Endothelial cell (in vitro differentiated cells): ENCODE results near the gene PIGK. TPM values are rescaled to one million over a fixed set of nuclear protein-coding genes. Genes with fewer than 3 reads are reported as not detected.

Source experiments
- DNase-seq: peaks from one replicate; pipeline ENCODE4 v3.0.0; 2021; ENCODE audit warnings: low spot score
- H3K27ac Mint-ChIP-seq: one replicate; pipeline ENCODE4 v1.8.0; 2021; ENCODE audit warnings: mixed read lengths, inconsistent platforms; ENCODE audit not compliant: unreplicated experiment
- H3K27me3 Mint-ChIP-seq: one replicate; pipeline ENCODE4 v1.8.0; 2021; ENCODE audit warnings: mild to moderate bottlenecking, moderate library complexity, mixed read lengths, inconsistent platforms; ENCODE audit not compliant: unreplicated experiment
- H3K36me3 Mint-ChIP-seq: one replicate; pipeline ENCODE4 v1.8.0; 2021; ENCODE audit warnings: mild to moderate bottlenecking, low read depth, mixed read lengths, inconsistent platforms; ENCODE audit not compliant: unreplicated experiment
- H3K4me1 Mint-ChIP-seq: one replicate; pipeline ENCODE4 v1.8.0; 2021; ENCODE audit warnings: mild to moderate bottlenecking, mixed read lengths, inconsistent platforms; ENCODE audit not compliant: unreplicated experiment
- H3K4me3 Mint-ChIP-seq: one replicate; pipeline ENCODE4 v1.8.0; 2021; ENCODE audit warnings: mild to moderate bottlenecking, mixed read lengths, inconsistent platforms; ENCODE audit not compliant: unreplicated experiment
- H3K9me3 Mint-ChIP-seq: one replicate; pipeline ENCODE4 v1.8.0; 2021; ENCODE audit warnings: mixed read lengths, inconsistent platforms; ENCODE audit not compliant: unreplicated experiment
- CTCF ChIP-seq: fragments of 200-600 bp; sonication (generic); IDR thresholded peaks from one replicate; pipeline ENCODE4 v1.5.0; 2021; ENCODE audit warnings: antibody characterized with exemption; ENCODE audit not compliant: unreplicated experiment
- total RNA-seq: library from RNA; stranded (reverse); fragmentation: NEBNext Ultra II Directional; extraction: Animal tissue kit (Norgen Biotek cat#: 25700); gene quantifications from one replicate; pipeline ENCODE4 v1.2.1, GENCODE V29; 2021; ENCODE audit not compliant: unreplicated experiment

PIGK gene
- total RNA-seq, 1 donor from 2014 or later, result 19.5 TPM

GRCh38 chr1:77096496-77097255 is 122.6 kb downstream of the PIGK start:
- Mint-ChIP-seq H3K9me3 (no peaks in the 10 kb centered on the region), H3K4me1 (no peaks in the 10 kb centered on the region), H3K4me3 (no peak overlapping the region), H3K27ac (no peak overlapping the region), H3K27me3 (no peaks in the 10 kb centered on the region), H3K36me3 (no peaks in the 10 kb centered on the region)
- DNase-seq, result no peak
- no peak for TF ChIP-seq CTCF

GRCh38 chr1:77095236-77095635 is 124.0 kb downstream of the PIGK start:
- Mint-ChIP-seq H3K36me3 (no peaks in the 10 kb centered on the region), H3K4me1 (no peaks in the 10 kb centered on the region), H3K27ac (no peak overlapping the region), H3K9me3 (no peaks in the 10 kb centered on the region), H3K4me3 (no peak overlapping the region), H3K27me3 (no peaks in the 10 kb centered on the region)
- DNase-seq, result no peak
- TF ChIP-seq CTCF, result no peak

DNA sequence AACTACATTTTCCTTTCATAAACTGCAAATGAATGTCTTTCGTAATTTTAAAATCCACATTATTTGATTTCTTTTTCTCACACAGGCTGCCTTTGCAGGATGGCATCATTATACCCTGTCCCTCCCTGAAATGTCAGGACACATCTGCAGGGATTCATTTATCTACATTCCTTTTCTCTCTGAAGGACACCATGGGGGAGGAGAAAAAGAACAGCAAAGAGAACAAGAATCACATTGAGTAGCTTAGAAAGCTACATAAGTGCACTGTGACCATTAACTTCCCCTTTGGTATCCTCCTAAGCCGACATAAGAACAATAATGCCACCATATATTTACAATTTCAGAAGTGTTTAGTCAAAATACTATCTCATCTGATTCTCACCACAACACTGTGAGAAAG is 129.5 kb downstream of the PIGK start:
- H3K27me3 Mint-ChIP-seq, result no peaks in the 10 kb centered on the region
- no peaks in the 10 kb centered on the region for H3K9me3 Mint-ChIP-seq
- TF ChIP-seq CTCF, result no peak
- H3K4me3 Mint-ChIP-seq, result no peak overlapping the region
- no peaks in the 10 kb centered on the region for H3K36me3 Mint-ChIP-seq
- H3K27ac Mint-ChIP-seq, result no peak overlapping the region
- no peaks in the 10 kb centered on the region for H3K4me1 Mint-ChIP-seq
- DNase-seq, result no peak

- no peak for TF ChIP-seq CTCF
These were observed 134.1 kb downstream of the PIGK start for GRCh38 chr1:77085109-77085508.

DNA sequence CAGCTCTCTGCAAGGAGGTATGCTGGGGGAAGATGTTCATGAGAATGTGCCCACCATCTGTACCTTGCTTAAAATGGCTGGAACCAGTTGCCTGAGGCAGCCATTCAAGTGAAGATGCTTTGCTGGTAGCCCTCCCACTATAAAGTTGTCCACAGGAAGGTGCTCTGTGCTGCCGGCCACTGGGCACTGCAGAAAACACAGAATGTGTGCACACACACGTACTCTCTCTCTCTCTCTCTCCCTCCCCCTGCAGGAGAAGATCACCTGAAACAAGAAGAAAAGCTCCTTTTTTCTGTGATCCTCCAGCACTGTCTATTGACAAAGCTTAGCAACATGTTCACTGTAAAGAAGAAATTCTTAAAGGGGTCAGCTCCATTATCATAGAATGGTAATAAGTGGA is 134.8 kb downstream of the PIGK start:
- Mint-ChIP-seq H3K27me3 (no peaks in the 10 kb centered on the region), H3K27ac (no peak overlapping the region), H3K36me3 (no peaks in the 10 kb centered on the region), H3K4me3 (no peak overlapping the region), H3K9me3 (no peaks in the 10 kb centered on the region), H3K4me1 (no peaks in the 10 kb centered on the region)
- no peak for TF ChIP-seq CTCF
- no peak for DNase-seq

More at GRCh38 chr1:77085109-77085508, 134.1 kb downstream of the PIGK start:
- Mint-ChIP-seq H3K27ac (no peak overlapping the region), H3K4me1 (no peaks in the 10 kb centered on the region), H3K4me3 (no peak overlapping the region), H3K36me3 (no peaks in the 10 kb centered on the region), H3K9me3 (no peaks in the 10 kb centered on the region), H3K27me3 (no peaks in the 10 kb centered on the region)
- DNase-seq, result no peak
